Esophagus muscularis mucosa (tissue), 3 donors: ENCODE measurements around the gene SARNP.
A peak's percentile ranks its signal among the peaks of the same experiment; 100 is the strongest.

Experiments used
- POLR2A ChIP-seq: fragments of 450-650 bp; IDR thresholded peaks from one replicate; pipeline ENCODE4 v1.6.1; 2017; ENCODE audit warnings: antibody characterized with exemption, moderate library complexity, mild to moderate bottlenecking, low read depth
- POLR2AphosphoS5 ChIP-seq, 2 donors: sonication (generic); formaldehyde crosslinking; IDR thresholded peaks; one replicate each; pipeline ENCODE4 v1.6.1; 2017; ENCODE audit warnings: antibody characterized with exemption in 2 of 2
- TF ChIP-seq, protein P1 (sequence below), 3 experiments: fragments of 200-600 bp in 2 of 3; fragments of 450-650 bp in 1 of 3; sonication (generic) in 2 of 3; IDR thresholded peaks; one replicate each; pipeline ENCODE4 v1.5.1; 2017 to 2019; ENCODE audit warnings: antibody characterized with exemption in 3 of 3, mild to moderate bottlenecking in 2 of 3, moderate library complexity in 1 of 3

GRCh38 chr12:55718624-55719275 lies 98.8 kb downstream of the SARNP start:
- TF ChIP-seq, protein P1, sequence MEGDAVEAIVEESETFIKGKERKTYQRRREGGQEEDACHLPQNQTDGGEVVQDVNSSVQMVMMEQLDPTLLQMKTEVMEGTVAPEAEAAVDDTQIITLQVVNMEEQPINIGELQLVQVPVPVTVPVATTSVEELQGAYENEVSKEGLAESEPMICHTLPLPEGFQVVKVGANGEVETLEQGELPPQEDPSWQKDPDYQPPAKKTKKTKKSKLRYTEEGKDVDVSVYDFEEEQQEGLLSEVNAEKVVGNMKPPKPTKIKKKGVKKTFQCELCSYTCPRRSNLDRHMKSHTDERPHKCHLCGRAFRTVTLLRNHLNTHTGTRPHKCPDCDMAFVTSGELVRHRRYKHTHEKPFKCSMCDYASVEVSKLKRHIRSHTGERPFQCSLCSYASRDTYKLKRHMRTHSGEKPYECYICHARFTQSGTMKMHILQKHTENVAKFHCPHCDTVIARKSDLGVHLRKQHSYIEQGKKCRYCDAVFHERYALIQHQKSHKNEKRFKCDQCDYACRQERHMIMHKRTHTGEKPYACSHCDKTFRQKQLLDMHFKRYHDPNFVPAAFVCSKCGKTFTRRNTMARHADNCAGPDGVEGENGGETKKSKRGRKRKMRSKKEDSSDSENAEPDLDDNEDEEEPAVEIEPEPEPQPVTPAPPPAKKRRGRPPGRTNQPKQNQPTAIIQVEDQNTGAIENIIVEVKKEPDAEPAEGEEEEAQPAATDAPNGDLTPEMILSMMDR (IDR thresholded peaks at IDR 0.05): no peak
- TF ChIP-seq POLR2AphosphoS5 (IDR thresholded peaks at IDR 0.05): peak in 1 of 2 donors; percentile 13
- TF ChIP-seq POLR2A: no peak
